ENCODE measurements around the gene GAPDHS.

Gene GAPDHS

DNA sequence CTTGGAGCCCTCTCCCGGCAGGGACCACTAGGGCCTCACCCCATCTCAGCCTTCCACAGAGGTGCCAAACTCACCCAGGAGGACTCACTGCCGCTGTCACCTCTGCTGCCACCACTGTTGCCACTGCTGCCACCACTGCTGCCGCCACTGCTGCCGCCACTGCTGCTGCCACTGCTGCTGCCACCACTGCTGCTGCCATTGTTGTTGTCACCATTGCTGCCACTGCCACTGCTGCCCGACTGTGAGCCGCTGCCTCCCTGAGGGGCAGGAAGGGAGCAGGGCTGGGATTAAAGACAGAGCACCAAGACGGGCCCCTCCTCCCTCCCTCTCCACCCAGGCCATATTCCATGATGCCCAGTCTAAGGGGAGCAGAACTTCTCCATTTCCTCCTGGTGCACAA lies 21.9 kb upstream of the GAPDHS start:
- no peak for DNase-seq

DNA sequence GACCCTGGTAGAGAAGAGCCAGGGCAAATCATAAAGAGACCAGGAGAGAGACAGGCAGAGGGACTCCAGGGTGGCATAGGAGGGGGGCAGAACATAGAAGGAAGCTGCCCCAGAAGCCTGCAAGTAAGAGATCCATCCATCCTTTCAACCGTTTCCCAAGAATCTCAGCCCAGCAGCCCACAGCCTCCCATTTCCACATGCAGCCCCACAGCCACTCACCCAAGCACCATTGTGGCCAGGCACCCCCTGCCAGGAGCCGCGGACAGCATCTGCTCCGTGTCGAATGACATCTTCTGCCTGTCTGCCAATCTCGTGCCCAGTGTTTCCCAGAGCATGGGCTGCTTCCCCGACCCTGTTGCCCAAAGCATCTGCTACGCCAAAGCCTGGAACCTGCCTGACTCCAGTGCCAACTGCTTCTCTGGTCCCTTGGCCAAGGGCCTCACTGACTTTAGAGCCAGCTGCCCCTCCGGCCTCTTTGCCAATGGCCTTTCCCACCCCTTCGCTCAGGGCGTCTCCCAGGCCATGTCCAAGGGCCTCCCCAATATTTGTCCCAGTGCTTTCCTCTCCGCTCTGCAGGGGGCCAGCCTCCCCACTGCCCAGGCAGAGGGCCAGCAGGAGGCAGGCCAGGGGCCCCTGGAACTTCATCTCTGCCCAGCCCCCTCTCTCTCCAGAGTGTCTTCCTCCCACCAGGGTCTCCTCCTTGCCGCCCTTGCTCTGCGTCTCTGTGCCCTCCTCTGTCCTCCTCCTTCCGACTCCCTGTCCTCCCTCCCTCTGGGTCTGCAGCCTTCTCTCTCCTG lies 20.2 kb upstream of the GAPDHS start:
- no peak for DNase-seq

DNA sequence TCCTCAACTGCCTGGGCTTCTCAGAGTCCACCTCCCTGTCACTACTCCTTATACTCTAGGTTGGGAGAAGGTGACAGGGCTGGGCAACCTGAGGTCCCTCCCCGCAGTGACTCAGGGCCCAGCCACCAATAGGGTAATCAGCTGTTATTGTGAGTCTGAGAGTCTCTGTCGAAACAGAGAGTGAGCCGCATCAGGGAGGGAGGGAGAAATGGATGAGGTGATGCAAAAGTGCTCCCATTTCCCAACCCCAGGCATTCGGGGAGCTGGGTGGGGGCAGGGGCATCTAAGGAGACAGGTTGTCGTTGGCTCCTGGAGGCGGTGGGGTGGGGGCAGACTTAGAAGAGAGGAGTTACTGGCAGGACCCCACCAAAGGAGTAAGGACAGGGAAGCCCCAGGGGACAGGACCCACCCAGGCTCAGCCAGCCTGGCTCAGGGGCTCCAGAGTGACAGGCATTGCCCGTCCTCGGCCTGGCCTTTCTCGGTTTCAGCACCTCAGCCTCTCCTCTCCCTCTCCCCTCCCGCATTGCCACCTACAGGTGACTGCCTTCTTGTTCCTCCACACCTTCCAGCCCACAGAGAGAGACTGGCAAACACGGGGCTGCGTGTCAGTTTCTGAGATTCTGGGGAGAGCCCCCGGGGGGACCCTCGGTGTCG lies 19.5 kb upstream of the GAPDHS start, which contains the start of gene DMKN:
Gene DMKN, minus strand, starts transcription at position 22 of the 654 bp plus-strand sequence. CDS start 174 bp downstream, outside the sequence.
- peak; percentile 62 for DNase-seq

DNA sequence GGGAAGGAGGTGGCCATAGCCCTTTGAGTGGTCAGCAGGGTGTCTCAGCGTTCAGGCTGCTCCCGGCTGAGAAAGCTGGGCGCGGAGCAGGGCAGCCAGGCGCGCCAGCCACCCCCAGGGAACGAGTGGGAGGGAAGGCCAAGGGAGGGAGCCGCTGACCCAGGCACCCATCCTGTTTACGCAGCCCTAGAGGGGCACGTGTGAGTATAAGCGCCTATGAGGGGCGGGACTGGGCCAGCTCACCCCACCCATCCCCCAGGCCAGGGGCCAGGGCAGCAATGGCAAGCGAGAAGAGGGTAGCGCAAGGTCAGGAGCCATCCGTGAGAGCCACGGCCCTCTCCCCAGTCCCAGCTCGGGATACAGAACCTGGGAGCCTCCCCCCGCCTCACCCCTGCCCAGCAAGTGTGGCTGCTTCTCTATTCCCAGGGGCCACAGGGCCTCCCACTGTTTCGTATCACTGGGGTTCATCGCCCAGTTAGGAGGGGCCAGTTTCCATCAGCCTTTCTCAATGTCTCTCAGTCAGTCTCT lies 18.9 kb upstream of the GAPDHS start:
- peak; percentile 16 for DNase-seq

DNA sequence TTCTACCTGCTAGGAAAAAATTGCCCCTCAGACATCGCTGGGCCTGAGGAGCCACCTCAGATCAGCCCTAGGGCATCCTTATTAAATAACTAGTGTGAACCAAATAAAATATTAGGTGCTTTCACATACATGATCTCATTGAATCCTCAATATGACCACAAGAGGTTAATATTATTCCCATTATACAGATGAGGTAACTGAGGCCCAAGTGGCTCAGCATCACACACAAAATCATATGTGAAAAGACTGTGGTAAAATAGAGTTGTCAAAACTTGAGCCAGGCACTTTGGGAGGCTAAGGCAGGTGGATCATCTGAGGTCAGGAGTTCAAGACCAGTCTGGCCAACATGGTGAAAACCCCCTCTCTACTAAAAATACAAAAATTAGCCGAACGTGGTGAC lies 16.9 kb upstream of the GAPDHS start:
- DNase-seq, result no peak

DNA sequence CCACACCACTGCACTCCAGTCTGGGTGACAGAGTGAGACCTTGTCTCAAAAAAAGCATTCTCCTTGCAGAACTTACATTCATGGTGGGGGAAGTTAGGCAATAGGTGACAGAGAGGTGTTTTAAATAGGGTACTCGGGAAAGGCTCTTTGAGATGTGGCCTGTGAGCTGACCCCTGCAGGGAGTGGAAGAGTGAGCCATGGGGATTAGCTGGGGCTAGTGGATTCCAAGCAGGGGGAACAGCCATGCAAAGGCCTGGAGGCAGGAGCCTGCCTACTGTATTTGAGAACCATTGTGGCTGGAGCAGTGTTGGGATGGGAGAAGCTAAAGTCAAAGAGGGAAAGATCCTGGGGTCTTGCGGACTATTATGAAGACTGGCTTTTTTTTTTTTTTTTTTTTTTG lies 15.9 kb upstream of the GAPDHS start:
- no peak for DNase-seq

DNA sequence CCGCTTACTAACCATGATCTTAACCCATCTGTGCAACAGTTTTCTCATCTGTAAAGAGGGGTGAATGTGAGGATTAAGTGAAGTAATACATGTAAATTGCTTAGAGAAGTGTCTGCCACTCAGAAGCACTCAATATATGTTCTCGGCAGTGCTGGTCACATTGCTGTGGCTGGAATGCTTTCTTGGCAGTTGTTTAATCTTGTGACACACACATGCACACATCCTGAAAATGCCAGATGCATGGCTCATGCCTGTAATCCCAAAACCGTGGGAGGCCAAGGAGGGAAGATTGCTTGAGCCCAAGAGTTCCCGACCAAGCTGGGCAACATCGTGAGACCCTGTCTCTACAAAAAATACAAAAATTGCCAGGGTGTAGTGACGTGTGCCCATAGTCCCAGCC lies 14.9 kb upstream of the GAPDHS start:
- DNase-seq, result peak; percentile 97

DNA sequence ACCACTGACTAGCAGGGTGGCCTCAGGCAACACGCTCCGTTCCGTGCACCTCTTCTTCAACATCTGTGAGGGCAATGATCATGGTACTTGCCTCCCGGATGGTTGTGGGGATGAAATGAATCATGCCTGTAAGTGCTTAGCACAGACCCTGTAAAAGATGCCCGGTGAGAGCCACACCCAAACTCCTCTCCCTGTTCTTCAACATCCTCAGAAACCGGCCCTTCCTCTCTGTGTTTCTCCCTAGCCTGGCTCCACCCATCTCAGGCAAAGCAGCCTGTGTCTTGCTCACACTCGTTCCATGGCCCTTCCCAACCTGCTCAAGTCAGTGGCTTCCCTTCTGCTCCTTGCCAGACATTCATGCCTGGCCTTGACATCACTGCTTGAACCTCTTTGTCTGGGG lies 14.0 kb upstream of the GAPDHS start:
- peak; percentile 19 for DNase-seq

DNA sequence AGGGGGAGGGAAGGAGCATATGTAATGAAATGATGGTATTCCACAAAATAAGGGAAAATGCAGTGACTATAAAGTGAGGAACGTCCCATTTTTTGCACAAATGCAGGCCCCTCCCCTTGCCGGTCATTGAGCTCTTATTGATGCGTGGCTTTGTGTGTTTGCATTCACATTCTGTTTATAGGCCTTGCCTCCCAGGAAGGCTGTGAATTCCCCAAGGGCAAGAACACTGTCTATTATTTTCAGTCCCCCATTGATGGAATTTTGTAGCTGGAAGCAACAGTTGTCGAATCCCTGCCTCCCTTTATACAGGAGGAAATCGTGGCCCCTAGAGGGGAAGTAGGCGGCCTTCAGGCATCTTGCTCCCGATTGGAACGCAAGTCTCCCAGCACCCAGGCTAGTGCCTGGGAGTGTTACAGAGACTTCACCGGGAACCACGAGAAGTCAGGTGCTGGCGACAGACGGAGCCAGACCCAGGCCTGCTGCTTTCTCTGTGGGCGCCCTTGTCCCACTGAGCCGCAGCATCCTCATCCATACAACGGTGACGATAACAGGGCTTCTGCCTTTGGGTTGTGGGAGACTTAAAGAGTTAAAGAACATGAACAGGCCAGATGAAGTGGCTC lies 12.0 kb upstream of the GAPDHS start:
- DNase-seq, result no peak

DNA sequence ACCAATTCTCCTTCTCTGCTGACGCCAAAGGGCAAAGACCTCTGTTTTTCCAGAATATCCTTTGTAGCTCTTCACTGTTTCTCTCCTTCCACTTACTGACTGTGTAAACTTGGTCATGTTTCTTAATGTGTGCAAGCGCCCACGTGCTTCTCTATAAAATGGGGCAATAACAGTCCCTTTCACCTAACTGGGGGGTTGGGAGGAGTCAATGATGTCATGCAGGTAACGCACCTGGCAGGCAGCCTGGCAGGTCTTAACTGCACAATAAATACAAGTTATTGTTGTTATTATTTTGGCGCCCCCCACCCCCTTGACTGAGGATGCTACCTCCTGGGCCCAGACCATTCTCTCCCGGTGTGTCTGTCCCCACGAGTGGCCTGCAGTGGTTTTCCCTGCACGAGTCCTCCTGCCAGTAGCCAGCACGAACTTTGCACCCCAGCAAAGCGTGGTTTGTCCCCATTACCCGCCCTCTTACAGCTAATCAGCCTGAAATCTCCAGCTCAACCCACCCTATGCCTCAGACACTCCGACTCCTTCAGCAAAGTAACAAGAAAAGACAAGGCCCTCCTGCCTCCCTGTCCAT lies 10.4 kb upstream of the GAPDHS start:
- no peak for DNase-seq

DNA sequence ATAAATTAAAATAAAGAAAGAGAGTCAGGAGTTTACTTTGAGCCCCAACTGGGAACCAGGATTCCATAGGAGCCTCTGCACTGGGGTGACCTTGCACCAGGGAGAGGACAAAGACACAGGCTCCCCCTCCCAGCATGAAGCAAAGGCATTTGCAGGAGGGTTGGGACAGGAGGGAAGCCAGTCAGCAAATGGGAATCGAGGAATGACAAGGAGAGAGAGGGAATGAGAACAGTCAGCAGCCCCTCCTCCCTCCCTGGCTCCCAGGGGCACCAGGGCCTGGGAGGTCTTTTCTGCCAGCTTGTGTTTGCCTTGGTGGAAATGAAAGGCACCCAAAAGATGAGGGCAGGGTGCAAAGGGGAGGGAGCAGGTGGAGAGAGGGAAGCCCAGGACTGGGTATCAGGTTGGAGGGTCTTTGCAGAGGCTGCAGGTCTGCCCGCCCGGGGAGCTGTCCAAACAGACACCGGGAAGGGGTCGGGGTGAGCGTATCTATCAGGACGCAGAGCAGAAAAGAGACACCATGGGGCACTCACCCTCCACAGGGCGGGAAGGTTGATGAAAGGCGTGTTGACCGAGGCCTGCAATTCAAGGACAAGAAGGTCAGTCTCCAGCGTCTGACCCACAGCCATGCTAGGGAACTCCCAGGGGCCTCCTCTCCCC lies 8.9 kb upstream of the GAPDHS start:
- DNase-seq, result no peak

DNA sequence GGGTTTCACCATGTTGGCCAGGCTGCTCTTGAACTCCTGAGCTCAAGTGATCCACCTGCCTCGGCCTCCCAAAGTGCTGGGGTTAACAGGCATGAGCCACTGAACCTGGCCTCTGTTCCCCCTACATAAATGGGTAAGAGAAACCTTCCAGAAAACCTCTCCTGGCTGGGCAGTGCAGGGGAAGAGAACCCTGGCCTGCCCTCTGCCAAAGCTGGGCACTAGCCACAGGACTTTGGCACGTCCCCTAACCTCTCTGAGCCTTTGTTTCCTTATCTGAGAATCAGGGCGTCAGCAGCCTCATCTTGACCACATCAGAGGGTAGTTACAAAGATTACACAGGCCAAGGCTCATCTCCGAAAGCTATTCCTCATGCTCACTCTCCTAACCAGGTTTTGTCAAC lies 7.4 kb upstream of the GAPDHS start:
- DNase-seq, result no peak

DNA sequence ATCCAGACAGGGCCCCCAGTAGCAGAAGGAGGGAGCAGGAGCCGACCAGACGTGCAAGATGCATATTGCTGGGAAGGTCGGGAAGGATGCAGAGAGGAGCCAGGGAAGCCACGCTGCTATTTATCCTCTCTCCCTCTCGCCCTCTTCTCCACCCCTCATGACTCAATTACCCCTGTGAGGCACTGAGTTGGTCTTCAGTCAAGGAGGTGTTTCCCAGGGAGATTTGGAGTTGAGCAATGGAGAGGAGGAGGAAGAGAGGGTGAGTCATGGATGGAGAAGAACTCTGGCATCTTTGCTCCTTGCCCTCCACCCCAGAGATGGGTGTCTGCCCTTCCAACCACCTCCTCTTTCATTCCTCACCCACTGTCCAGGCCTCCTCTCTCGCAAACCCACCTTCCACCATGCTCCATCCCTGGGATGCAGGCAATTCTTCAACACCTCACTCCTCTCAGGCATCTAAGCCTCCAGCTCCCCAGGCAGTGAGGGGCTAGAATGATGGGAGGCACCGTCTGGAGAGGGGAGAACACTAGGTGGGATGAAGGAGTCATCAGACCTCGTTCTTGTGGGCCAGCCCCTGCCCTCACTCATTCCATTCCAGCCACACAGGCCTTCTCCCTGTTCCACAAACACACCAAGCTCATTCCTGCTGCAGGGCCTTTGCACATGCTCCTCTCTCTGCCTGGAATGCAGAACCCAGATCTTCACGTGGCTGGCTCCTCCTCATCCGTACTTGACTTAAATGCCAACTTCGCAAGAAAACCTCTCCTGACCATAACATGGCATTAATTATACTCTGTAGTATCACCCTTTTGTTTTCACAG lies 4.8 kb upstream of the GAPDHS start, which contains the start of gene SBSN:
Gene SBSN, minus strand, starts transcription at position 94 of the 821 bp plus-strand sequence. Its CDS starts 30 bp downstream, at position 64.
- peak; percentile 72 for DNase-seq

DNA sequence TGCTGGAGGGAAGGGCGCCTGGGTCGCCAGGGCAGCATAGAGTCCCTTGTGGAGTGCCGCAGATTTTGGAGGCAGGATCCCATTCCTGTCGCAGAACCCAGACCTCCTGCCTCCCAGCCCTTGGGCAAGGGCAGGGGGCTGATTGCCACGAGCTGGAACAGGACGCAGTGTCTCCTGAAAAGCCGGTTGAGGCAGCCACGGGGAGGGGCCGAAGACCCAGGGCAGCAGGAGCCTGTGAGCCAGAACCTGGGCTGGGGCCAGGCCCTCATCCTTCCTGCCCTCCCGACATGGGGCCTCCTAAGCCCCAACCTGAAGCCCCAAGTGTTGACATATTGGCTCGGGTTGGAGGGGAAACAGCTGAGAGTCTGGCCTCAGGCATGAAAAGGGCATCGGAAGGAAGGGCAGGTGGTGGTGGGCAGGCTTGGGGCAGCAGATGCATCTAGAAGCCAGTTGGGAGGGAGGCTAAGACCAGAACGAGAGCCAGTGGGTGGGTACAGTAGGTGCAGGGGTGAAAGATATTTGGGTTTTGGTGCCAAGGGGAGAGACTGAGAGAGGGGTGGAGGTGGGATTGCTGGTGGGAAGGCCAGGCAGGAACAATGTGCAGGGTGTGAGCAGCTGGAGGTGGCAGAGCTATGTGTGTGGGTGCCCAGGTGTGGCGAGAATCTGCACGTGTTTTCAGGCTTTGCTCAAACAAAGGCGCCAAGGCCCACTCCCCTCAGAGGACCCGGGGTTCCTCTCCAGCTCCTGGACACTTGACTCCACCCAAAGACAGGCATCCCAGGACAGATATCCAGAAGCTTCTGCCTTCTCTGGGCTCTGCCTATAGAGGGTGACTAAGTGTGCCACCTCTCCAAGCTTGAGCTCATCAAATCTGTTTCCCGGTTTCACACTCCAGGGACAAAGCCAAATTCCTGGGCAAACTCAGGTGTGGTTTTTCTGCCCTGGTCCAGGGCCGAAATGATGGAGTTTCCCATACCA lies 3.7 kb upstream of the GAPDHS start:
- no peak for DNase-seq

DNA sequence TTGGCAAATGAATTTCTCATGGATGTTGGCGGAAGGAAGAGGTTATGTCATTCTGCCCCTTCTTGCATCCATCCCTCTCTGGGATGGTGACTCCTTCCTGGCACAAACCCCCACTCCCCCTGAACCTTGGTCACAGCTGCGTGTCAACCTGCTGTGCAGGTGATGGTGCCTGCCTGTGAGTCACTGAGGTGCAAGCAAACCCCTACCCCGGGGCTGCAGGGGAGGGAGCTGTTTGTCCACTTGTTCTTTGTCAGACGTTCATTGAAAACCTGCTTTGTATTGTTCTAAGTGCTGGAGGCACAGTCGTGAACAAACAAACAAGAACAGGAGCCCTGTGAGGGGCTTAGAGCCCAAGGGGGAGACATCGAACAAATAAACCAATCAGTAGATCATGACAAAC lies 2.0 kb upstream of the GAPDHS start:
- no peak for DNase-seq

DNA sequence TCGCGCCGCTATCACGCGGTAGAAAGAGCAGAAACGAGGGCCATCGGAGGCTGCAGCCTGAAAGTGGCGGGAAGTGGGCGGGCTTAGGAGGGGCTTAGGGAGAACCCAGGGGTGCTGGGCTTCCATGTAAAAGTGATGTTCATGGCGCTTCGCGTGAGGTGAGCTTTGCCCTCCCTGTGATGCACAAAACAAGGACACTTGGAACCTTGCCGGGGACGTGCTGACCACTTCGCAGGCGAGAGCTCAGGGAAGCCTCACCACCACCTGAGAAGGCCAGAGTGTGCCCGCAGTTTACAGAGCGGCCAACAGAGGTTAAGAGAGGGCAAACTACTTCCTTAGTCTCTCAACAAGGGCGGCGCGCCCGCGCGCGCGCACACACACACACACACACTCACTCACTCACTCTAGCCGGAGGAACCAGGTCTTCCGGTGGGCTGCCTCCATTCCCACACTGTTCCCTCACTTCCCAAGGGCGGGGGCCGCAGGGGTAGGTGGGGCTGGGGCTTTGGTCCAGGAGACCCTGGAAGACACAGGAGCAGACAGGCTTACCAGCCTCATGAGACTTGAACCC lies 651 bp downstream of the GAPDHS start:
- no peak for DNase-seq

DNA sequence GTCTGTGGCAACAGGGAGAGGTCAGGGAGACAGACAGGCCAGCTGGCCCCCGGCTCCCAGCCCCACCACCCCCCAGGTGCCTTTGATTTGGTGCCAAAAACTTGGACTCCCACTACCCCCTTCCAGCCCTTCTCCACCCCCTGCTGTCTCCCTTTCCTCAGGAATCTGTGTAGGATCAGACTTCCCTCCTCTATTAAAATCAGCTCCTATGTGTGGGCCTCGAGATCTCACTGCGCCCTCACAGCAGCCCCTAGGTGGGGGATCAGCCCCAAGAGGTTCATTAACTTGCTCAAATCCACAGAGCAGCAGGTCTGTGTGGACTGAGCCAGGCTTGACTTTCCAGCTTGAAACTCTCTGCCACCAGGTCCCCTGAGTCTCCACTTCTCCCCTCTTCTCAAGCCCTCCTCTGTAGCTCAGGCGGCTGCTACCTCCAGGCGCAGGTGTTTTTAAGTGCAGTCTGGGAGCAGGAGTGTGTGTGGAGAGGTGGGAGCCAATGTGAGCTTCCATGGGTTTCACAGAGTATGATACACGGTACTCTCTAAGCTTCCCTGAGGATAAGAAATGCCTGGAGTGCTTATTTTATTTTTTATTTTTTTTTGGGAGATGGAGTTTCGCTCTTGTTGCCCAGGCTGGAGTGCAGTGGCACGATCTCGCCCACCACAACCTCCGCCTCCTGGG lies 1.7 kb downstream of the GAPDHS start:
- no peak for DNase-seq

DNA sequence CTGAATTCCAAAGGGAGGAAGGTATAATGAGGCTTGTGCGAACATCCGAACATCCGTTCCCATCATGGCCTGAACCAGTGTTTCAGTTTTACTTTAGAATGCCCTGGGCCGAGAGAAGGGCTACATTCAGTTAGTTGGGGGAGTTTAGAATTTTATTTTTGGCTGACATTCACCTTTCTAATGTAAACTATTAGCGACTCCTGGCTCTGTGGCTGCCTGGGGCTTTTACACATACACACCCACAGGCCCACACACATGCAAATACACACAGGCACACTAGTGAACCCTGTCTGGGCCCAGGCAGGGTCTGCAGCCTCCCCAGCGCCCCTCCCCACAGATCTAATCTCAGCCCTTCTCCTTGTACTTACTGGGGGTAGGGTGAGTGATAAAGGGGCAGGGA lies 6.1 kb downstream of the GAPDHS start:
- no peak for DNase-seq

DNA sequence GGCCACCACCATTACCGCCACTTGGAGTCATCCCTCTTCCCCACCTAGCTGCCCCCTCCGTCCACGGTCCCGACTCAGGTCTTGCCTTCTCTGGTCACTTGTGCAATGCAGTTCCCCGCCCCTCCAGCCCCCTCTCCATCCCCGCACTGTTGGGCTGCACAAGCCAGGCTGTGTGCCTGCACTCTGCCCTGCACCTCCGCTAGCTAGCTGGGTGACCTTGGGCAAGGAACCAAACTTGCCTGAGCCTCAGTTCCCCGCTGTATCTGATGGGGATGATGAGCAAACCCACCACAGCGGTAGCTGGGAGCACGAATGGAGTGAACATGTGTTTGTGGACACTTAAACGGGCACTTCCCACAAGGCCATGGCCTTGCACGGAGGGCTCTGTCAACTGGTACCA lies 6.6 kb downstream of the GAPDHS start:
- no peak for DNase-seq
